Ascending aorta (tissue), 2 donors: ENCODE results near the gene MDGA2. TPM values are rescaled to one million over a fixed set of nuclear protein-coding genes. Genes with fewer than 3 reads are reported as not detected.
"Not testable (repeated sequence)": the region's sequence is repeated elsewhere in the genome, so short reads cannot be mapped to it uniquely, and the experiment has no call there.

Experiments used
- DNase-seq, 2 donors: peaks; one replicate each; pipeline ENCODE4 v3.0.0-alpha.2; 2019; ENCODE audit warnings: low spot score in 2 of 2
- H3K27ac ChIP-seq, 2 donors: fragments of 200-600 bp; sonication (generic); one replicate each; pipeline ENCODE4 v1.5.1; 2016 to 2017; ENCODE audit warnings: mild to moderate bottlenecking in 1 of 2
- H3K27me3 ChIP-seq: fragments of 200-600 bp; sonication (generic); one replicate; pipeline ENCODE4 v1.5.1; 2017
- H3K36me3 ChIP-seq, 2 donors: fragments of 200-600 bp; sonication (generic); one replicate each; pipeline ENCODE4 v1.5.1; 2016
- H3K4me1 ChIP-seq, 2 donors: fragments of 200-600 bp; sonication (generic); one replicate each; pipeline ENCODE4 v1.5.1; 2016 to 2017; ENCODE audit warnings: mild to moderate bottlenecking in 1 of 2
- H3K4me3 ChIP-seq, 2 donors: fragments of 200-600 bp; sonication (generic); one replicate each; pipeline ENCODE4 v1.5.1; 2016 to 2017; ENCODE audit warnings: mild to moderate bottlenecking in 1 of 2
- H3K9me3 ChIP-seq, 2 donors: fragments of 200-600 bp; sonication (generic); one replicate each; pipeline ENCODE4 v1.5.1; 2016
- intact Hi-C: fragments of 100-400 bp; cut with DNase I; formaldehyde crosslinking; loops from one replicate; pipeline ENCODE4 v1.15.1; 2023
- total RNA-seq: library from RNA; depleted of rRNA; stranded (reverse); fragments of >200 nt; gene quantifications from one replicate; pipeline ENCODE4 v1.1.0, GENCODE V29; 2016
- TF ChIP-seq, protein P1 (sequence below), 3 experiments: fragments of 200-600 bp in 2 of 3; fragments of 450-650 bp in 1 of 3; sonication (generic) in 2 of 3; IDR thresholded peaks; one replicate each; pipeline ENCODE4 v1.5.1; 2016 to 2019; ENCODE audit warnings: antibody characterized with exemption in 3 of 3, mild to moderate bottlenecking in 1 of 3, moderate library complexity in 1 of 3

MDGA2 gene
- total RNA-seq, 1 donor from 2014 or later, result not detected

DNA sequence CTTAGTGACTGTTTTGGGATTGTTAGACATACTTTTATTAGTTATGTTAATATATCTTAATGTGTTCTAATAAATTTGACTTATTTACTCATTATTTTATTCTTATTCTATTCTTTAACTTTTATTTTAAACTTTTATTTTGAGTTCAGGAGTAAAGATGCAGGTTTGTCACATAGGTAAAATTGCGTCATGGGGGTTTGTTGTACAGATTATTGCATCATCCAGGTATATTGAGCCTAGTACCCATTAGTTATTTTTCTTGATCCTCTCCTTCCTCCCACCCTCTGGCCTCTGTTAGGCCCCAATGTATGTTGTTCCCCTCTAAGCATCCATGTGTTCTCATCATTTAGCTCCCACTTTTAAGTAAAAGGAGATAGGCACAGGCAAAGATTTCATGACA, 495.5 kb downstream of the MDGA2 start:
- Histone ChIP-seq H3K9me3 (no peaks in the 10 kb centered on the region), H3K27ac (no peak overlapping the region), H3K4me1 (no peaks in the 10 kb centered on the region), H3K4me3 (no peak overlapping the region), H3K36me3 (no peaks in the 10 kb centered on the region), H3K27me3 (no peaks in the 10 kb centered on the region)
- intact Hi-C loops, result no loop called here
- TF ChIP-seq, protein P1, sequence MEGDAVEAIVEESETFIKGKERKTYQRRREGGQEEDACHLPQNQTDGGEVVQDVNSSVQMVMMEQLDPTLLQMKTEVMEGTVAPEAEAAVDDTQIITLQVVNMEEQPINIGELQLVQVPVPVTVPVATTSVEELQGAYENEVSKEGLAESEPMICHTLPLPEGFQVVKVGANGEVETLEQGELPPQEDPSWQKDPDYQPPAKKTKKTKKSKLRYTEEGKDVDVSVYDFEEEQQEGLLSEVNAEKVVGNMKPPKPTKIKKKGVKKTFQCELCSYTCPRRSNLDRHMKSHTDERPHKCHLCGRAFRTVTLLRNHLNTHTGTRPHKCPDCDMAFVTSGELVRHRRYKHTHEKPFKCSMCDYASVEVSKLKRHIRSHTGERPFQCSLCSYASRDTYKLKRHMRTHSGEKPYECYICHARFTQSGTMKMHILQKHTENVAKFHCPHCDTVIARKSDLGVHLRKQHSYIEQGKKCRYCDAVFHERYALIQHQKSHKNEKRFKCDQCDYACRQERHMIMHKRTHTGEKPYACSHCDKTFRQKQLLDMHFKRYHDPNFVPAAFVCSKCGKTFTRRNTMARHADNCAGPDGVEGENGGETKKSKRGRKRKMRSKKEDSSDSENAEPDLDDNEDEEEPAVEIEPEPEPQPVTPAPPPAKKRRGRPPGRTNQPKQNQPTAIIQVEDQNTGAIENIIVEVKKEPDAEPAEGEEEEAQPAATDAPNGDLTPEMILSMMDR (IDR thresholded peaks at IDR 0.05), result no peak
- no peak for DNase-seq

DNA sequence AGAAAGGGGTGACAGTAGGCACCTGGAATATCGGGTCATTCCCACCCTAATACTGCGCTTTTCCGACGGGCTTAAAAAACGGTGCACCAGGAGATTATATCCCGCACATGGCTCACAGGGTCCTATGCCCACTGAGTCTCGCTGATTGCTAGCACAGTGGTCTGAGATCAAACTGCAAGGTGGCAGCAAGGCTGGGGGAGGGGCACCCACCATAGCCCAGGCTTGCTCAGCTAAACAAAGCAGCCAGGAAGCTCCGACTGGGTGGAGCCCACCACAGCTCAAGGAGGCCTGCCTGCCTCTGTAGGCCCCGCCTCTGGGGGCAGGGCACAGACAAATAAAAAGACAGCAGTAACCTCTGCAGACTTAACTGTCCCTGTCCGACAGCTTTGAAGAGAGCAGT, 503.5 kb downstream of the MDGA2 start:
- H3K36me3 ChIP-seq, H3K4me1 ChIP-seq, H3K27ac ChIP-seq, DNase-seq, H3K9me3 ChIP-seq, H3K27me3 ChIP-seq, H3K4me3 ChIP-seq, intact Hi-C loops: not testable (repeated sequence)

DNA sequence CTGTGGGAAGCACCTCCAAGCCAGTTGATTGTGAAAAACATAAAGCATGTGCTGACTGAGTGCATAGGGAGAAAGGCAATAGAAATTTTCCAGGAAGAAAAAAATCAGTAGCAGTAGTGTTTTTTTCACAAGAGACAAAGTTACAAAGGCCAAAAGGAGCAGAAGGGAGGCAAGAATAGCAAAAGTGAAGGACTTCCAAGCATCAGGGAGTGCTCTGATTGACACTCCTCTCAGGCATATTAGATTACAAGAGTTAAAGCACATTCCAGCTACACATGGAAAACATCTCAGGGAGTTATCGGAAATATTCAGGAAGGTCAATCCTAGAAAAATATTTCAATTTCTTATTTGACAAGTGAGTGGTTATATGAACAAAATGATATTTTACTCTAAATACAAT, 508.0 kb downstream of the MDGA2 start:
- DNase-seq, result no peak
- Histone ChIP-seq H3K27ac (no peak overlapping the region), H3K4me3 (no peak overlapping the region), H3K9me3 (no peaks in the 10 kb centered on the region), H3K27me3 (no peaks in the 10 kb centered on the region), H3K4me1 (no peaks in the 10 kb centered on the region), H3K36me3 (no peaks in the 10 kb centered on the region)
- intact Hi-C loops, result no loop called here
- TF ChIP-seq, protein P1 (IDR thresholded peaks at IDR 0.05), result no peak

DNA sequence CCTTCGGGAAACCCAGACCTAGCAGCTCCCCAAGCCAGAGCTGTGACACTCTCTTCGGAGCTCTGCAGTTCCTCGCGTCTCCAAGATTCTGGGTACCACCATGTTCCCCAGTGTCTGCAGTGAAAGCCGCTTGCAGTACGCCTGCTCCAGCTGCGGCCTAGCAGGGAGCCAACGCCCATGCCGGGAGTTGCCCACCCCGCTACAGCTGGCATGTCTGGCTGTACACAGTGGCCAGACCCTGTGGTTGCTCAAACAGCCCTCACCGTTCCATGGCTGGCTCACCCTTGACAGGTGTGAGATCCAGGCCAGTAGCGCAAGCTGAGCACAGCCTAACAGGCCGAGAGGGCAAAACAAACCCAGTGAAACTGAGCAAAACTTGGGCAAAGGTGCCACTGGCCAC, 520.0 kb downstream of the MDGA2 start:
- Histone ChIP-seq H3K27me3 (no peaks in the 10 kb centered on the region), H3K36me3 (no peaks in the 10 kb centered on the region), H3K9me3 (no peaks in the 10 kb centered on the region), H3K4me1 (no peaks in the 10 kb centered on the region), H3K27ac (no peak overlapping the region), H3K4me3 (no peak overlapping the region)
- intact Hi-C loops, result no loop called here
- DNase-seq, result no peak
- TF ChIP-seq, protein P1 (IDR thresholded peaks at IDR 0.05), result no peak

DNA sequence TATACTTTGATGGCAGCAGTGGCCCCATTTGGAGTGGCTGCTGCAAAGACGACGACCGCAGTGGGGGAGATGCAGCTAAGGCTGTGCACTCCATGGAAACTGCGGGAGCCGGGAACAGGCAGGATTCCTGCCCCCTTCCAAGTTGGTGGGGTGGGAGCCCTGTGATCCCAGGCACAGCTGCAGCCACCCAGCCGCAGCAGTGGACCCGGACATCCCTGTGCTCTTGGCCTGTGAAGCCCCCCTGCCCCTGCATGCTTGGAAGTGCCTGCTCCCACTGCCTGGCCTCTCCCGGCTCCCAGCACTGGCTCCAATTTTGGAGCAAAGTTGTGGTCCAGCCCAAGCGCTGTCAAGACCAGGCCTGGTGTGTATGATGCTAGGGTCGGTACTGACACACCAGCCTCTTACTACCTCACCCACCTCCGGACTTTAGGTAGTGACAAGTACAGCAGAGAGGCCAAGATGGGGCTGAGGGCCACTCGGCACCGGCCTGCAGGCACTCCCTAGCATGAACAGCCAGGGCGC, 521.1 kb downstream of the MDGA2 start:
- no peaks in the 10 kb centered on the region for H3K36me3 ChIP-seq
- H3K27ac ChIP-seq, result no peak overlapping the region
- no peaks in the 10 kb centered on the region for H3K9me3 ChIP-seq
- DNase-seq, result no peak
- intact Hi-C loops, result no loop called here
- TF ChIP-seq, protein P1 (IDR thresholded peaks at IDR 0.05), result no peak
- H3K4me1 ChIP-seq, result no peaks in the 10 kb centered on the region
- H3K27me3 ChIP-seq, result no peaks in the 10 kb centered on the region
- no peak overlapping the region for H3K4me3 ChIP-seq

GRCh38 chr14:47153746-47154145, 521.7 kb downstream of the MDGA2 start:
- Histone ChIP-seq H3K9me3 (no peaks in the 10 kb centered on the region), H3K4me1 (no peaks in the 10 kb centered on the region), H3K4me3 (no peak overlapping the region), H3K27ac (no peak overlapping the region), H3K27me3 (no peaks in the 10 kb centered on the region), H3K36me3 (no peaks in the 10 kb centered on the region)
- TF ChIP-seq, protein P1 (IDR thresholded peaks at IDR 0.05), result no peak
- DNase-seq, result no peak
- intact Hi-C loops, result no loop called here
